Suprapubic skin (tissue), 4 donors: ENCODE measurements around the gene B4GAT1. TPM values are rescaled to one million over a fixed set of nuclear protein-coding genes. Genes with fewer than 3 reads are reported as not detected.

Source experiments
- DNase-seq, 2 donors: peaks; one replicate each; pipeline ENCODE4 v3.0.0-alpha.2; 2019; ENCODE audit warnings: low spot score in 2 of 2
- H3K27ac ChIP-seq: fragments of 200-600 bp; sonication (generic); one replicate; pipeline ENCODE4 v1.5.1; 2019
- H3K27me3 ChIP-seq: fragments of 200-600 bp; sonication (generic); one replicate; pipeline ENCODE4 v1.5.1; 2019
- H3K36me3 ChIP-seq: fragments of 200-600 bp; sonication (generic); one replicate; pipeline ENCODE4 v1.5.1; 2019
- H3K4me1 ChIP-seq: fragments of 200-600 bp; sonication (generic); one replicate; pipeline ENCODE4 v1.5.1; 2019
- H3K4me3 ChIP-seq: fragments of 200-600 bp; sonication (generic); one replicate; pipeline ENCODE4 v1.5.1; 2019; ENCODE audit warnings: mild to moderate bottlenecking
- H3K9me3 ChIP-seq: fragments of 200-600 bp; sonication (generic); one replicate; pipeline ENCODE4 v1.5.1; 2019
- CTCF ChIP-seq, 2 donors: fragments of 200-600 bp in 1 of 2; fragments of 450-650 bp in 1 of 2; sonication (generic) in 1 of 2; IDR thresholded peaks; one replicate each; pipeline ENCODE4 v1.5.1; 2016 to 2019; ENCODE audit warnings: antibody characterized with exemption in 2 of 2, mild to moderate bottlenecking in 1 of 2, moderate library complexity in 1 of 2
- EP300 ChIP-seq: sonication (generic); formaldehyde crosslinking; IDR thresholded peaks from one replicate; pipeline ENCODE4 v1.6.1; 2017; ENCODE audit warnings: antibody characterized with exemption
- POLR2A ChIP-seq, 2 donors: fragments of 450-650 bp; IDR thresholded peaks; one replicate each; pipeline ENCODE4 v1.6.1; 2017; ENCODE audit warnings: antibody characterized with exemption in 2 of 2, mild to moderate bottlenecking in 2 of 2, moderate library complexity in 2 of 2
- POLR2AphosphoS5 ChIP-seq, 3 donors: sonication (generic); formaldehyde crosslinking; IDR thresholded peaks; one replicate each; pipeline ENCODE4 v1.6.1; 2017; ENCODE audit warnings: antibody characterized with exemption in 3 of 3
- WGBS: methylation state at CpG from one replicate; pipeline ENCODE4 v1.1.5; 2018; 5-methylcytosine and 5-hydroxymethylcytosine counted together
- total RNA-seq, 4 donors: library from RNA; depleted of rRNA; stranded (reverse); fragments of >200 nt; gene quantifications; one replicate each; pipeline ENCODE4 v1.1.0, GENCODE V29; 2016

Gene B4GAT1
- total RNA-seq, 4 donors from 2014 or later: 14.4 to 31.9 (median 20.6) TPM

- Histone ChIP-seq H3K27ac (no peak overlapping the region), H3K4me3 (no peak overlapping the region), H3K4me1 (peaks cover 15% of the 10 kb centered on the region), H3K27me3 (peaks cover 6% of the 10 kb centered on the region), H3K9me3 (no peaks in the 10 kb centered on the region), H3K36me3 (no peaks in the 10 kb centered on the region)
- no peak for DNase-seq
- TF ChIP-seq POLR2AphosphoS5 (IDR thresholded peaks at IDR 0.05) (no peak), CTCF (IDR thresholded peaks at IDR 0.05) (no peak), EP300 (no peak), POLR2A (IDR thresholded peaks at IDR 0.05) (no peak)
- 95% methylated on average over 8 of the region's 8 CpGs for WGBS
These were observed 19.5 kb upstream of the B4GAT1 start for GRCh38 chr11:66366844-66367477.

GRCh38 chr11:66365711-66366619 is 18.5 kb upstream of the B4GAT1 start:
- peaks cover 5% of the 10 kb centered on the region for H3K4me1 ChIP-seq
- no peak for DNase-seq
- H3K27me3 ChIP-seq: no peaks in the 10 kb centered on the region
- H3K9me3 ChIP-seq: no peaks in the 10 kb centered on the region
- TF ChIP-seq POLR2AphosphoS5 (IDR thresholded peaks at IDR 0.05) (no peak), EP300 (no peak), CTCF (IDR thresholded peaks at IDR 0.05) (no peak), POLR2A (IDR thresholded peaks at IDR 0.05) (no peak)
- no peaks in the 10 kb centered on the region for H3K36me3 ChIP-seq
- 67% methylated on average over 14 of the region's 14 CpGs for WGBS
- H3K27ac ChIP-seq: no peak overlapping the region
- no peak overlapping the region for H3K4me3 ChIP-seq

- Histone ChIP-seq H3K27ac (no peak overlapping the region), H3K4me3 (no peak overlapping the region), H3K36me3 (no peaks in the 10 kb centered on the region), H3K27me3 (no peaks in the 10 kb centered on the region), H3K4me1 (peaks cover 2% of the 10 kb centered on the region), H3K9me3 (no peaks in the 10 kb centered on the region)
- 81% methylated on average over 6 of the region's 6 CpGs for WGBS
- TF ChIP-seq EP300 (no peak), CTCF (IDR thresholded peaks at IDR 0.05) (no peak), POLR2A (IDR thresholded peaks at IDR 0.05) (no peak), POLR2AphosphoS5 (IDR thresholded peaks at IDR 0.05) (no peak)
- DNase-seq: no peak
These were observed 17.7 kb upstream of the B4GAT1 start for GRCh38 chr11:66365166-66365565.

GRCh38 chr11:66363805-66364535 is 16.5 kb upstream of the B4GAT1 start:
- Histone ChIP-seq H3K36me3 (no peaks in the 10 kb centered on the region), H3K27ac (no peak overlapping the region)
- 92% methylated on average over 13 of the region's 15 CpGs for WGBS

More at GRCh38 chr11:66363805-66364535, 16.5 kb upstream of the B4GAT1 start:
- no peak for DNase-seq
- Histone ChIP-seq H3K4me3 (no peak overlapping the region), H3K4me1 (peaks cover 2% of the 10 kb centered on the region), H3K27me3 (no peaks in the 10 kb centered on the region), H3K9me3 (no peaks in the 10 kb centered on the region)
- TF ChIP-seq CTCF (IDR thresholded peaks at IDR 0.05): peak in 1 of 2 donors; percentile 58
- no peak for TF ChIP-seq POLR2A (IDR thresholded peaks at IDR 0.05)
